Esophagus muscularis mucosa (tissue), 4 donors: ENCODE results near the gene NOP56.

Experiments
- CTCF ChIP-seq, 3 experiments: fragments of 200-600 bp in 2 of 3; fragments of 450-650 bp in 1 of 3; sonication (generic) in 2 of 3; IDR thresholded peaks; one replicate each; pipeline ENCODE4 v1.5.1; 2017 to 2019; ENCODE audit warnings: antibody characterized with exemption in 3 of 3, mild to moderate bottlenecking in 2 of 3, moderate library complexity in 1 of 3
- EP300 ChIP-seq: sonication (generic); formaldehyde crosslinking; IDR thresholded peaks from one replicate; pipeline ENCODE4 v1.6.1; 2017; ENCODE audit warnings: antibody characterized with exemption
- POLR2A ChIP-seq: fragments of 450-650 bp; IDR thresholded peaks from one replicate; pipeline ENCODE4 v1.6.1; 2017; ENCODE audit warnings: antibody characterized with exemption, moderate library complexity, mild to moderate bottlenecking, low read depth
- POLR2AphosphoS5 ChIP-seq, 2 donors: sonication (generic); formaldehyde crosslinking; IDR thresholded peaks; one replicate each; pipeline ENCODE4 v1.6.1; 2017; ENCODE audit warnings: antibody characterized with exemption in 2 of 2

- TF ChIP-seq POLR2AphosphoS5 (IDR thresholded peaks at IDR 0.05), result no peak
- TF ChIP-seq CTCF (IDR thresholded peaks at IDR 0.05), result no peak
- no peak for TF ChIP-seq POLR2A
- TF ChIP-seq EP300, result no peak
Observed at GRCh38 chr20:2695206-2695983, 43.0 kb downstream of the NOP56 start.
